GM12801 (cell line): Measurements from ENCODE around the gene SRMS.

Experiments
- CTCF ChIP-seq: IDR thresholded peaks from one replicate; pipeline ENCODE4 v1.5.1; 2011; ENCODE audit warnings: control low read depth; ENCODE audit not compliant: insufficient read length; ENCODE audit errors: extremely low read depth

The SRMS gene

GRCh38 chr20:63570281-63571086 is 22.9 kb upstream of the SRMS start:
- no peak for TF ChIP-seq CTCF

DNA sequence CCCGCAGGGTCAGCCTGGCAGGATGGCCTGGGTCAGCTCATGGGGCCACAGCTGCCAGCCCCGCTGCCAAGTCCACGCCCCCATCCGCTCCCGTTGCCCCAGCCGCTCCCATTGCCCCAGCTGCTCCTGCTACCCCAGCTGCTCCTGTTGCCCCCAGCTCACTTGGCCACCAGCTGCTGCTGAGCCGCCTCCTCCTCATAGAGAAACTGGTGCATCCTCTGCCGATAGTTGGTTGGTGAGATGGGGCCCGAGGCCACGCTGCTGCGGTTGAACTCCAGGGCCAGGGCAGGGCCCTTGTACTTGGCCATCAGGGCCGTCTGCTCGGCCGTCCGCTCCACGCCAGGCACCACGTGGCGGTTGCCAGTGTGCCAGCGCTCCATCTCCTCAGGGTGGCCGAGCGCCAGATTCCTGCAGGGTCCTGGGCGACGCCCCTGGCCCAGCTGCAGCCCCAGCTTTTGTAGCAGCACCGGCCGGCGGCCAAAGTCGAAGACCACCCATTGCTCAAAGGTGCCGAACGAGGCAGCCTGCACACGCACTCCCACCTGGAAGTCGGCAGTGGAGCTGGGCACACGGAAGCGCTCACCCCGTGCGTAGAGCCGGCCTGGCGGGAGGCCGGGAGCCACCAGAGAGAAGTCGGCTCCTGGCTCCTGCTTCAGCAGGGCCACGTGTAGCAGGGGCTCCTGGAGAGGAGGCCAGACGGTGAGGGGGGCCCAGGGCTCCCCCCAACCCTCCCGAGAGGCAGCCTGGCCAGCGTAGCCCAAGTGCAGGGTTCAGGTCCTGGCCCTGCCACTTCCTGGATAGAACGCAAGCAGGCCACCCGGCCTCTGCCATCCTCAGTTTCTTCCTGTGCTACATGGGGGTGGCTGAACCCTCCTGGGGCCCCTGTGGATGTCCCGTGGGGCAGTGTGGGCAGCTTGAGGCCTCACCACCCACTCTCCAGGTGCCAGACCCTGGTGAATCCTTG is 21.7 kb upstream of the SRMS start:
- no peak for TF ChIP-seq CTCF

- TF ChIP-seq CTCF: no peak
Measured at GRCh38 chr20:63568170-63568981, 20.8 kb upstream of the SRMS start.

GRCh38 chr20:63567386-63568169 is 20.0 kb upstream of the SRMS start:
- no peak for TF ChIP-seq CTCF

DNA sequence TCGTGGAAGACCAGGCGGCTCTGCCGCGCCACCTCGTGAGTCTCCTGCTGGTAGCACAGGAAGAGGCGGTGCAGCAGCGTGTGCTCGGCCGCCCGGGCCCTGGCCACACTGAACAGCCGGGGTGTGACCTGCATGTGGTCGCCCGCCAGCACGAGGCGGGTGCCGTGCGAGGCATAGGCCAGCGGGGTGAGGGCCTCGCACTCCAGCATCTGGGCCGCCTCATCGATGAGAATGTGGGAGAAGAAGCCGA is 19.5 kb upstream of the SRMS start:
- TF ChIP-seq CTCF: no peak

- no peak for TF ChIP-seq CTCF
Measured at GRCh38 chr20:63566395-63567135, 19.0 kb upstream of the SRMS start.
